ENCODE results near the gene OLFML2B. TPM values are rescaled to one million over a fixed set of nuclear protein-coding genes. Genes with fewer than 3 reads are reported as not detected.

Gene OLFML2B
- polyA plus RNA-seq, 2 of the 4 experiments (the other 2 are of a cell fraction): 0.10 to 0.79 TPM

DNA sequence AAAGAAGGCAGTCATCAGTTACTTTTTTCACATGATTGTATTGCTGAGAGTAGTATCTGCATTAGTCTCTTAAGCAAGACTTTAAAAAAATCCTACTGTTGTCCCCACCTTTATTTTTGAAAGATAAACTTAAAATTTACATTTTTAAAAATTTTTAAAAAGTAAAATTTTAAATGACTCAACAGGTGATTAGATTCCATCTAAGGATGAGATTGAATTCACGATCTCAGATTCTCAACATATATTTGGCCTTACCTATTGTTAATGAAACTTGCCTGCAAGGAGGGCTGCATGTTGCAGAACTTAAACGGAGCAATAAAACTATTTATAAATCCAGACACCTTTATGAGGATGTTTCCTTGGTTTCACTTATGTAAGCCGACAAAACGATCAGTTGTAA lies 75.2 kb downstream of the OLFML2B start:
- no peaks in the 10 kb centered on the region; the same call in 2 of the 3 replicates for H3K4me1 ChIP-seq
- POLR2A ChIA-PET: no interaction called here
- H3K9me3 ChIP-seq: no peaks in the 10 kb centered on the region
- no peak overlapping the region for H3K4me3 ChIP-seq
- H3K4me2 ChIP-seq: no peak overlapping the region
- TF ChIP-seq RFX5 (IDR thresholded peaks at IDR 0.05) (no peak), KDM1A (IDR thresholded peaks at IDR 0.05; ENCODE audit: low read depth) (no peak), KDM5A (IDR thresholded peaks at IDR 0.05) (no peak), RNF2 (IDR thresholded peaks at IDR 0.05; ENCODE audit: borderline replicate concordance, low read depth) (no peak), FOXS1 (CRISPR knock-in tag; IDR thresholded peaks at IDR 0.05) (no peak), MAZ (IDR thresholded peaks at IDR 0.05; ENCODE audit: borderline replicate concordance, low read depth, low read length) (no peak), ZC3H11A (IDR thresholded peaks at IDR 0.05) (no peak), CEBPB (IDR thresholded peaks at IDR 0.05) (no peak), POLR2AphosphoS2 (conservative IDR thresholded peaks at IDR 0.05; ENCODE audit: low read length) (no peak), EHMT2 (IDR thresholded peaks at IDR 0.05; ENCODE audit: low read depth) (no peak), HOXB5 (CRISPR knock-in tag; IDR thresholded peaks at IDR 0.05) (no peak), PHF8 (IDR thresholded peaks at IDR 0.05; ENCODE audit: borderline replicate concordance, low read depth) (no peak)
- TF ChIP-seq, protein P1, sequence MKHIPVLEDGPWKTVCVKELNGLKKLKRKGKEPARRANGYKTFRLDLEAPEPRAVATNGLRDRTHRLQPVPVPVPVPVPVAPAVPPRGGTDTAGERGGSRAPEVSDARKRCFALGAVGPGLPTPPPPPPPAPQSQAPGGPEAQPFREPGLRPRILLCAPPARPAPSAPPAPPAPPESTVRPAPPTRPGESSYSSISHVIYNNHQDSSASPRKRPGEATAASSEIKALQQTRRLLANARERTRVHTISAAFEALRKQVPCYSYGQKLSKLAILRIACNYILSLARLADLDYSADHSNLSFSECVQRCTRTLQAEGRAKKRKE (CRISPR knock-in tag; IDR thresholded peaks at IDR 0.05; ENCODE audit: low read depth): no peak
- TF ChIP-seq, protein P2, sequence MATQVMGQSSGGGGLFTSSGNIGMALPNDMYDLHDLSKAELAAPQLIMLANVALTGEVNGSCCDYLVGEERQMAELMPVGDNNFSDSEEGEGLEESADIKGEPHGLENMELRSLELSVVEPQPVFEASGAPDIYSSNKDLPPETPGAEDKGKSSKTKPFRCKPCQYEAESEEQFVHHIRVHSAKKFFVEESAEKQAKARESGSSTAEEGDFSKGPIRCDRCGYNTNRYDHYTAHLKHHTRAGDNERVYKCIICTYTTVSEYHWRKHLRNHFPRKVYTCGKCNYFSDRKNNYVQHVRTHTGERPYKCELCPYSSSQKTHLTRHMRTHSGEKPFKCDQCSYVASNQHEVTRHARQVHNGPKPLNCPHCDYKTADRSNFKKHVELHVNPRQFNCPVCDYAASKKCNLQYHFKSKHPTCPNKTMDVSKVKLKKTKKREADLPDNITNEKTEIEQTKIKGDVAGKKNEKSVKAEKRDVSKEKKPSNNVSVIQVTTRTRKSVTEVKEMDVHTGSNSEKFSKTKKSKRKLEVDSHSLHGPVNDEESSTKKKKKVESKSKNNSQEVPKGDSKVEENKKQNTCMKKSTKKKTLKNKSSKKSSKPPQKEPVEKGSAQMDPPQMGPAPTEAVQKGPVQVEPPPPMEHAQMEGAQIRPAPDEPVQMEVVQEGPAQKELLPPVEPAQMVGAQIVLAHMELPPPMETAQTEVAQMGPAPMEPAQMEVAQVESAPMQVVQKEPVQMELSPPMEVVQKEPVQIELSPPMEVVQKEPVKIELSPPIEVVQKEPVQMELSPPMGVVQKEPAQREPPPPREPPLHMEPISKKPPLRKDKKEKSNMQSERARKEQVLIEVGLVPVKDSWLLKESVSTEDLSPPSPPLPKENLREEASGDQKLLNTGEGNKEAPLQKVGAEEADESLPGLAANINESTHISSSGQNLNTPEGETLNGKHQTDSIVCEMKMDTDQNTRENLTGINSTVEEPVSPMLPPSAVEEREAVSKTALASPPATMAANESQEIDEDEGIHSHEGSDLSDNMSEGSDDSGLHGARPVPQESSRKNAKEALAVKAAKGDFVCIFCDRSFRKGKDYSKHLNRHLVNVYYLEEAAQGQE (IDR thresholded peaks at IDR 0.05): no peak
- TF ChIP-seq, protein P3, sequence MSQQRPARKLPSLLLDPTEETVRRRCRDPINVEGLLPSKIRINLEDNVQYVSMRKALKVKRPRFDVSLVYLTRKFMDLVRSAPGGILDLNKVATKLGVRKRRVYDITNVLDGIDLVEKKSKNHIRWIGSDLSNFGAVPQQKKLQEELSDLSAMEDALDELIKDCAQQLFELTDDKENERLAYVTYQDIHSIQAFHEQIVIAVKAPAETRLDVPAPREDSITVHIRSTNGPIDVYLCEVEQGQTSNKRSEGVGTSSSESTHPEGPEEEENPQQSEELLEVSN (IDR thresholded peaks at IDR 0.05; ENCODE audit: borderline replicate concordance, low read depth): no peak
- CTCF ChIA-PET: interaction anchor here (0.6 kb wide), 1 partner anchor 56 kb away, joined by 3 read pairs; no protein-coding TSS in a partner anchor
- no peak for ATAC-seq
- FAIRE-seq: no peak
- no peak overlapping the region for H3K27ac ChIP-seq
- DNase-seq (ENCODE audit: low read depth in 1 of 2, low spot score in 1 of 2): no peak
- WGBS (ENCODE audit: missing lambda C conversion rate): 91% methylated on average over 4 of the region's 4 CpGs

DNA sequence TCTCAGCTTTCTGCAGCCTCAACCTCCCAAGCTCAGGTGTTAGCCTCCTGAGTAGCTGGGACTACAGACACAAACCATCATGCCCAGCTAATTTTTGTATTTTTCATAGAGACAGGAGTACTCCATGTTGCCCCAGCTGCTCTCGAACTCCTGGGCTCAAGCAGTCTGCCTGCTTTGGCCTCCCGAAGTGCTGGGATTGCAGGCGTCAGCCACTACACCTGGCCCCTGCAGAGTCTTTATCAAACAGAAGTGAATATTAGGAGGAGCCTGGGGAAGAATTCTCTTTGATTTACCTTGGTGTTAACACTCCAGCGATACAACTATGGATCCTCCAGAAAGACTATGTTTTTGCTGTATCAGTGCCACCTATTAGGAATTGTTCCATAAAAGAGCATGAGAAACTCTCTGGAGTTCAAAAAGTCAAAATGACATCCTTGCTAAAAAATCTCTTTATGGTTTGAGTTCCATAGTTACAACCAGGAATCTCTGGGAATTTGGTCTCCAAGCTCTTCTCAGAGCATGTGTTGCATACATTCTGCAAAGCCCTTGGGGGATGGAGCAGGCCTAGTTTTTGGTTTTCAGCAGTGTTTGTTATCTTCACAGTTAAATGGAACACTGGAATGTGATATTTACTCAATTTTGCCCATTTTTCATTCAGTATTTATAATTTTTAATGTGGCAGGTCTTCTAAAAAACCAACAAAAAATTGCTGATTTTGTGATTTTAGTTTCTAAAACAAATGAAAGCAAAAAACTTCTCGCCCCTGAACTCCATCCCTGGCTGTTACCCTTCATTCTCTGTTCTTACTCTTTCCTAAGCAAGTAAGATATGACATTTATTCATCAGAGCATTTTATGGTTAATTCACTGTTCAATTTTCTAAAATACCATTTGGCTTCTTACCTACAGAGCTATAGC lies 77.3 kb downstream of the OLFML2B start:
- DNase-seq (ENCODE audit: low read depth in 1 of 2, low spot score in 1 of 2) (no peak), FAIRE-seq (no peak), ATAC-seq (no peak)
- Histone ChIP-seq H3K27ac (no peak overlapping the region), H3K4me2 (no peak overlapping the region), H3K4me3 (no peak overlapping the region), H3K9me3 (no peaks in the 10 kb centered on the region), H3K4me1 (peaks cover 2% of the 10 kb centered on the region; the same call in 2 of the 3 replicates)
- TF ChIP-seq RCOR1 (IDR thresholded peaks at IDR 0.05; ENCODE audit: low read depth, low read length): no peak
- peak; percentile 85 for TF ChIP-seq MAFK (IDR thresholded peaks at IDR 0.05; ENCODE audit: partially characterized antibody)
- 91% methylated on average over 5 of the region's 5 CpGs for WGBS (ENCODE audit: missing lambda C conversion rate)
- ChIA-PET POLR2A (no interaction called here), CTCF (interaction anchor here (0.6 kb wide), 1 partner anchor 223 kb away, joined by 3 read pairs; no protein-coding TSS in a partner anchor)
